Stimulated activated naive B cell treated with anti-CD40 and anti-IgM and Interleukin-4, amounts not matched to agents 10 μg/mL and 1 μg/mL and 100 μg/mL, for 72 hours (primary cell): Measurements from ENCODE around the gene ABI1.

Experiments used
- ATAC-seq, 2 donors: fragments of 150-1000 bp; cut with Tn5 transposase; replicated peaks; 2 replicates each; pipeline ENCODE4 v1.10.0; 2021; ENCODE audit warnings: moderate library complexity in 1 of 2
- DNase-seq: peaks from one replicate; pipeline ENCODE4 v3.0.0; 2021
- H3K27ac Mint-ChIP-seq: one replicate; pipeline ENCODE4 v1.8.0; 2022; ENCODE audit warnings: mild to moderate bottlenecking, mixed read lengths
- H3K27me3 Mint-ChIP-seq, 2 donors: one replicate each; pipeline ENCODE4 v1.8.0; 2022; ENCODE audit warnings: mixed read lengths in 2 of 2
- H3K36me3 Mint-ChIP-seq, 2 donors: one replicate each; pipeline ENCODE4 v1.8.0; 2022; ENCODE audit warnings: mixed read lengths in 2 of 2, mild to moderate bottlenecking in 1 of 2
- H3K4me1 Mint-ChIP-seq, 2 donors: one replicate each; pipeline ENCODE4 v1.8.0; 2022; ENCODE audit warnings: mixed read lengths in 2 of 2, mild to moderate bottlenecking in 1 of 2
- H3K4me3 Mint-ChIP-seq, 2 donors: one replicate each; pipeline ENCODE4 v1.8.0; 2022; ENCODE audit warnings: mild to moderate bottlenecking in 2 of 2, mixed read lengths in 2 of 2, moderate library complexity in 1 of 2
- H3K9me3 Mint-ChIP-seq, 2 donors: one replicate each; pipeline ENCODE4 v1.8.0; 2022; ENCODE audit warnings: mixed read lengths in 2 of 2, mild to moderate bottlenecking in 1 of 2

Gene ABI1

GRCh38 chr10:26839966-26840627, 20.7 kb downstream of the ABI1 start:
- H3K4me3 Mint-ChIP-seq = peak overlapping the region in 1 of 2 donors; percentile 14
- no peak for DNase-seq
- no peak for ATAC-seq
- H3K36me3 Mint-ChIP-seq = peaks cover 17 to 42% of the 10 kb centered on the region in 2 donors
- H3K27me3 Mint-ChIP-seq = no peaks in the 10 kb centered on the region
- no peaks in the 10 kb centered on the region for H3K9me3 Mint-ChIP-seq
- H3K27ac Mint-ChIP-seq = peak overlapping the region; percentile 62
- peaks cover 34 to 66% of the 10 kb centered on the region in 2 donors for H3K4me1 Mint-ChIP-seq

- Mint-ChIP-seq H3K36me3 (peaks cover 16 to 41% of the 10 kb centered on the region in 2 donors), H3K4me3 (no peak overlapping the region), H3K27me3 (no peaks in the 10 kb centered on the region), H3K27ac (no peak overlapping the region), H3K4me1 (peaks cover 33 to 70% of the 10 kb centered on the region in 2 donors), H3K9me3 (no peaks in the 10 kb centered on the region)
- DNase-seq = no peak
- ATAC-seq = peak; percentile 56 to 64
These were observed 23.6 kb downstream of the ABI1 start for GRCh38 chr10:26837139-26837538.

GRCh38 chr10:26835025-26835424, 25.7 kb downstream of the ABI1 start:
- Mint-ChIP-seq H3K4me3 (peak overlapping the region in 1 of 2 donors; percentile 2), H3K36me3 (peaks cover 22 to 51% of the 10 kb centered on the region in 2 donors), H3K4me1 (peaks cover 27 to 66% of the 10 kb centered on the region in 2 donors), H3K27ac (peak overlapping the region; percentile 22), H3K27me3 (no peaks in the 10 kb centered on the region), H3K9me3 (peaks cover 0 to 2% of the 10 kb centered on the region in 2 donors)
- ATAC-seq (no peak), DNase-seq (no peak)

GRCh38 chr10:26832960-26833359, 27.8 kb downstream of the ABI1 start:
- Mint-ChIP-seq H3K4me3 (no peak overlapping the region), H3K27ac (no peak overlapping the region), H3K27me3 (no peaks in the 10 kb centered on the region), H3K9me3 (peaks cover 0 to 2% of the 10 kb centered on the region in 2 donors), H3K36me3 (peaks cover 15 to 40% of the 10 kb centered on the region in 2 donors), H3K4me1 (peaks cover 26 to 58% of the 10 kb centered on the region in 2 donors)
- ATAC-seq = no peak
- DNase-seq = no peak

- peaks cover 27 to 60% of the 10 kb centered on the region in 2 donors for H3K4me1 Mint-ChIP-seq
These were observed 28.8 kb downstream of the ABI1 start for GRCh38 chr10:26831936-26832335.

GRCh38 chr10:26829810-26830515, 30.8 kb downstream of the ABI1 start:
- Mint-ChIP-seq H3K27me3 (no peaks in the 10 kb centered on the region), H3K36me3 (peaks cover 12 to 37% of the 10 kb centered on the region in 2 donors), H3K27ac (peak overlapping the region; percentile 11), H3K9me3 (peaks cover 0 to 2% of the 10 kb centered on the region in 2 donors), H3K4me1 (peaks cover 31 to 75% of the 10 kb centered on the region in 2 donors), H3K4me3 (peak overlapping the region in 1 of 2 donors; percentile 19)
- ATAC-seq (no peak), DNase-seq (no peak)

More at GRCh38 chr10:26831936-26832335, 28.8 kb downstream of the ABI1 start:
- ATAC-seq = no peak
- Mint-ChIP-seq H3K36me3 (peaks cover 14 to 40% of the 10 kb centered on the region in 2 donors), H3K4me3 (no peak overlapping the region), H3K27me3 (no peaks in the 10 kb centered on the region), H3K9me3 (peaks cover 0 to 2% of the 10 kb centered on the region in 2 donors), H3K27ac (peak overlapping the region; percentile 43)
- no peak for DNase-seq

GRCh38 chr10:26824015-26824690, 36.6 kb downstream of the ABI1 start:
- H3K27ac Mint-ChIP-seq = peak overlapping the region; percentile 0
- peaks cover 18 to 32% of the 10 kb centered on the region in 2 donors for H3K36me3 Mint-ChIP-seq
- peaks cover 35 to 71% of the 10 kb centered on the region in 2 donors for H3K4me1 Mint-ChIP-seq
- H3K9me3 Mint-ChIP-seq = peaks cover 4 to 5% of the 10 kb centered on the region in 2 donors
- no peaks in the 10 kb centered on the region for H3K27me3 Mint-ChIP-seq
- H3K4me3 Mint-ChIP-seq = no peak overlapping the region
- no peak for DNase-seq
- ATAC-seq = no peak

- Mint-ChIP-seq H3K9me3 (peaks cover 4 to 5% of the 10 kb centered on the region in 2 donors), H3K27me3 (no peaks in the 10 kb centered on the region), H3K36me3 (peaks cover 27 to 43% of the 10 kb centered on the region in 2 donors), H3K4me1 (peaks cover 35 to 78% of the 10 kb centered on the region in 2 donors), H3K27ac (no peak overlapping the region), H3K4me3 (no peak overlapping the region)
- ATAC-seq (no peak), DNase-seq (no peak)
These were observed 38.8 kb downstream of the ABI1 start for GRCh38 chr10:26821699-26822570.

- DNase-seq = no peak
- peaks cover 22 to 38% of the 10 kb centered on the region in 2 donors for H3K36me3 Mint-ChIP-seq
- H3K4me3 Mint-ChIP-seq = no peak overlapping the region
- H3K4me1 Mint-ChIP-seq = peaks cover 20 to 49% of the 10 kb centered on the region in 2 donors
- no peaks in the 10 kb centered on the region for H3K27me3 Mint-ChIP-seq
- peaks cover 0 to 2% of the 10 kb centered on the region in 2 donors for H3K9me3 Mint-ChIP-seq
- no peak for ATAC-seq
- H3K27ac Mint-ChIP-seq = no peak overlapping the region
These were observed 45.3 kb downstream of the ABI1 start for GRCh38 chr10:26815500-26815899.

- H3K27me3 Mint-ChIP-seq = no peaks in the 10 kb centered on the region
- no peak for ATAC-seq
- H3K36me3 Mint-ChIP-seq = peaks cover 9 to 27% of the 10 kb centered on the region in 2 donors
- no peak overlapping the region for H3K4me3 Mint-ChIP-seq
- no peak overlapping the region for H3K27ac Mint-ChIP-seq
- H3K4me1 Mint-ChIP-seq = peaks cover 27 to 36% of the 10 kb centered on the region in 2 donors
- peaks cover 0 to 2% of the 10 kb centered on the region in 2 donors for H3K9me3 Mint-ChIP-seq
- no peak for DNase-seq
These were observed 50.2 kb downstream of the ABI1 start for GRCh38 chr10:26810435-26811026.

- DNase-seq = no peak
- Mint-ChIP-seq H3K9me3 (peaks cover 0 to 2% of the 10 kb centered on the region in 2 donors), H3K36me3 (peaks cover 9 to 27% of the 10 kb centered on the region in 2 donors), H3K27ac (no peak overlapping the region), H3K4me1 (peaks cover 28 to 42% of the 10 kb centered on the region in 2 donors), H3K4me3 (no peak overlapping the region), H3K27me3 (no peaks in the 10 kb centered on the region)
- ATAC-seq = peak in 1 of 2 donors; percentile 14
These were observed 50.8 kb downstream of the ABI1 start for GRCh38 chr10:26809973-26810372.

GRCh38 chr10:26807532-26807931, 53.2 kb downstream of the ABI1 start:
- DNase-seq (no peak), ATAC-seq (no peak)
- H3K36me3 Mint-ChIP-seq = peaks cover 2 to 17% of the 10 kb centered on the region in 2 donors
- peaks cover 38 to 59% of the 10 kb centered on the region in 2 donors for H3K4me1 Mint-ChIP-seq
- H3K27ac Mint-ChIP-seq = no peak overlapping the region
- H3K27me3 Mint-ChIP-seq = no peaks in the 10 kb centered on the region
- no peak overlapping the region for H3K4me3 Mint-ChIP-seq
- H3K9me3 Mint-ChIP-seq = no peaks in the 10 kb centered on the region

GRCh38 chr10:26806557-26806956, 54.2 kb downstream of the ABI1 start:
- no peak for DNase-seq
- Mint-ChIP-seq H3K36me3 (peaks cover 1 to 9% of the 10 kb centered on the region in 2 donors), H3K9me3 (no peaks in the 10 kb centered on the region), H3K4me3 (no peak overlapping the region), H3K27ac (no peak overlapping the region), H3K27me3 (no peaks in the 10 kb centered on the region), H3K4me1 (peaks cover 43 to 61% of the 10 kb centered on the region in 2 donors)
- ATAC-seq = peak in 1 of 2 donors; percentile 36
